ENCODE results near the gene SEZ6L. TPM values are rescaled to one million over a fixed set of nuclear protein-coding genes. Genes with fewer than 3 reads are reported as not detected.
A peak's percentile ranks its signal among the peaks of the same experiment; 100 is the strongest.

The SEZ6L gene
- total RNA-seq, 1 donor from 2014 or later, result 0.18 TPM

DNA sequence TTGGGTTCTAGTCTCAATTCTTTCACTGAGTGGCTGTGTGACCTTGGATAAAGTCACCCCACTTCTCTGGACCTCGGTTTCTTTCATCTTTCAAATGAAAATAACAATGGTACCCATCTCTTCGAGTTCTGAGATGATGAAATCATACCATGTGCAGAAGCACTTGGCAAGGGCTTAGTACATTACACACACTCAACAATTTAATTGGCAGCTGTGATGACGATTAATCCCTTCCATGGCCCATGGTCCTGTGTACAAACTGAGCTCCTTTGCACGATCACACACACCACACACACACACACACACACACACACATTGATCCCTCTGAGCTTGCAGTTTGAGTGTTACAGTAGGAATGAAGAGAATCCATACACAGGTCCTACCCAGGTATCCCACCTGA, 156.4 kb downstream of the SEZ6L start:
- Mint-ChIP-seq H3K27me3 (ENCODE audit: low read depth) (peaks cover 47% of the 10 kb centered on the region), H3K9me3 (no peaks in the 10 kb centered on the region), H3K4me3 (no peak overlapping the region), H3K27ac (no peak overlapping the region), H3K36me3 (no peaks in the 10 kb centered on the region), H3K4me1 (no peaks in the 10 kb centered on the region)
- TF ChIP-seq, protein P1, sequence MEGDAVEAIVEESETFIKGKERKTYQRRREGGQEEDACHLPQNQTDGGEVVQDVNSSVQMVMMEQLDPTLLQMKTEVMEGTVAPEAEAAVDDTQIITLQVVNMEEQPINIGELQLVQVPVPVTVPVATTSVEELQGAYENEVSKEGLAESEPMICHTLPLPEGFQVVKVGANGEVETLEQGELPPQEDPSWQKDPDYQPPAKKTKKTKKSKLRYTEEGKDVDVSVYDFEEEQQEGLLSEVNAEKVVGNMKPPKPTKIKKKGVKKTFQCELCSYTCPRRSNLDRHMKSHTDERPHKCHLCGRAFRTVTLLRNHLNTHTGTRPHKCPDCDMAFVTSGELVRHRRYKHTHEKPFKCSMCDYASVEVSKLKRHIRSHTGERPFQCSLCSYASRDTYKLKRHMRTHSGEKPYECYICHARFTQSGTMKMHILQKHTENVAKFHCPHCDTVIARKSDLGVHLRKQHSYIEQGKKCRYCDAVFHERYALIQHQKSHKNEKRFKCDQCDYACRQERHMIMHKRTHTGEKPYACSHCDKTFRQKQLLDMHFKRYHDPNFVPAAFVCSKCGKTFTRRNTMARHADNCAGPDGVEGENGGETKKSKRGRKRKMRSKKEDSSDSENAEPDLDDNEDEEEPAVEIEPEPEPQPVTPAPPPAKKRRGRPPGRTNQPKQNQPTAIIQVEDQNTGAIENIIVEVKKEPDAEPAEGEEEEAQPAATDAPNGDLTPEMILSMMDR (IDR thresholded peaks at IDR 0.05; ENCODE audit: unreplicated experiment), result no peak
- no peak for DNase-seq (ENCODE audit: low spot score in 2 of 2, unreplicated experiment in 2 of 2)

DNA sequence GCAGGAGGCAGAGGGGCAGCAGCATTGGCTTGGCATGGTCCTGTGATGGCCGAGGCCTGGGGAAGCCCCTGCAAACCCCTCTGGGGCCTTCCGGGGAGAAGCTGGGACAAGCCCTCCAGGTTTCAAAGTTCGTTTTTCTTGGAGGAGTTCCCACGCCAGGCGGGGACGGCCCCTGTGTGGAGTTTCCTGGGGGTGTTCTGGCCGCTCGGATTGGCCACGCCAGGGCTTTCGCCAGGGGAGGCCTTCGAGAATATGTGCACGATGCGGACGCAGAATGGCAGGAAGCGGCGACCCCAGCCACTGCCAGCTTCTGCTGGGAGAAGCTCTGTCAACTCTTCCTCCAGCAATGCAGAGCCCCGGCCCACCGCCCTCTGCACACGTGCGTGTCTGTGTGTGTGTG, 157.5 kb downstream of the SEZ6L start:
- H3K27me3 Mint-ChIP-seq (ENCODE audit: low read depth), result peaks cover 47% of the 10 kb centered on the region
- H3K4me3 Mint-ChIP-seq, result no peak overlapping the region
- no peaks in the 10 kb centered on the region for H3K36me3 Mint-ChIP-seq
- no peak overlapping the region for H3K27ac Mint-ChIP-seq
- H3K9me3 Mint-ChIP-seq, result no peaks in the 10 kb centered on the region
- no peaks in the 10 kb centered on the region for H3K4me1 Mint-ChIP-seq
- TF ChIP-seq, protein P1 (IDR thresholded peaks at IDR 0.05; ENCODE audit: unreplicated experiment), result no peak
- no peak for DNase-seq (ENCODE audit: low spot score in 2 of 2, unreplicated experiment in 2 of 2)

DNA sequence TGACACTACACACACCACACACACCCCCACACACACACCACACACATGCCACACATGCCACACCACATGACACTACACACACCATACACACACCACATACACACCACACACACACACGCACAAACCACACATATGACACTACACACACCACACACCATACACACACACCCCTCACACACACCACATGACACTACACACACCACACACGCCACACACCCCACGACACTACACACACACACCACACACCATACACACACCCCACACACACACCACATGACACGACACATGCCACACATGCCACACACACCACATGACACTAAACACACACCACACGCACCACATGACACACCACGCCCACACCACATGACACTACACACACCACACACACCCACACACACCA, 158.0 kb downstream of the SEZ6L start:
- Mint-ChIP-seq H3K9me3 (no peaks in the 10 kb centered on the region), H3K27me3 (ENCODE audit: low read depth) (peaks cover 44% of the 10 kb centered on the region), H3K27ac (no peak overlapping the region), H3K4me3 (no peak overlapping the region), H3K4me1 (no peaks in the 10 kb centered on the region), H3K36me3 (no peaks in the 10 kb centered on the region)
- DNase-seq (ENCODE audit: low spot score in 2 of 2, unreplicated experiment in 2 of 2), result no peak
- TF ChIP-seq, protein P1 (IDR thresholded peaks at IDR 0.05; ENCODE audit: unreplicated experiment), result no peak

DNA sequence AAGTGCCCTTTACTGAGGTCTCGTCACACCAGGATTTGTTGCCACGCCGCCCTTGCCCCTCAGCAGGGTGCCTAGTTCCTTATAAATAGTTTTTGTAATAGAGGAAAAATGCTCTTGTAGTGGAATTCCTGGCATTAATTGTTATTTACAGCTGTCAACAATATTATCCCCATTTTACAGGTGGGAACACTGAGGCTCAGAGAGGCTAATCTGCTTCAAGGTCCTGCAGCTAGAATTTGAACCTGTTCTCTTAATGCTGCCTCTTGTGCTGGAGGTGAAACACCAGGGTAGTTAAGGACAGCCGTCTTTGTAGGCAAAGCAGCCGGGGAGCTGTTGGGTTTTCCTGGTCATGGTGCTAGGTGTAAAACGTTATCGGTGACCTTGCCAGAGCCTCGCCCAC, 159.0 kb downstream of the SEZ6L start:
- H3K36me3 Mint-ChIP-seq, result no peaks in the 10 kb centered on the region
- H3K9me3 Mint-ChIP-seq, result no peaks in the 10 kb centered on the region
- no peak for DNase-seq (ENCODE audit: low spot score in 2 of 2, unreplicated experiment in 2 of 2)
- H3K27ac Mint-ChIP-seq, result no peak overlapping the region
- no peak overlapping the region for H3K4me3 Mint-ChIP-seq
- TF ChIP-seq, protein P1 (IDR thresholded peaks at IDR 0.05; ENCODE audit: unreplicated experiment), result no peak
- no peaks in the 10 kb centered on the region for H3K4me1 Mint-ChIP-seq
- peaks cover 42% of the 10 kb centered on the region for H3K27me3 Mint-ChIP-seq (ENCODE audit: low read depth)

DNA sequence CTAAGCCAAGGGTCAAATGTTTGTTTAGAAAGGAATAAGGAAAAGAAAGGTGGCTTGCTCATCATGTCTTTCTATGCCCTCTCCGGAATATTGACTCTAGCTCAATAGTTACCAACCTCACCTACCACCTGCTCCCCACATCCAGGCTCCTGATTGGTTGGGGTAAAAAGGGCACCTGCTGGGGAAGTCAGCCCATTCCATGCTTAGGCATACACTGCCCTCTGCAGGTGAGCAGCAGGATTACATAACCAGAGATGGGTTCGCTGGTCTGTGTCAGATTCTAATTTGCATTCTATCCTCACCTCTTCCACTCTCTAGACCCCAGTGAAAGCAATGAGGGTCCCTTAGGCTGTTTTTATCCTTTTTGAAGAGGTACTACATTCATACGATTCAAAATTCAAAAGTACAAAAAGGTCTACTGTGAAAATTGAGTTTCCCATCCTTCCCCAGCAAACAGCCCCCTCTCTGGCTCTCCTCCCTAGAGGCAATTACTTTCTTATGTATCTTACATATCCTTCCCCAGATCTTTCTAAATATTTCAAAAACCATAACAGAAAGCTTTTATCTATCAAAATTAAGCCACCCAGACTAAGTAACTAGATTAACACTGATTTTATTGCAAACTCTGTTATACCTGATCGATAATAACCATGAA, 161.8 kb downstream of the SEZ6L start:
- Mint-ChIP-seq H3K27me3 (ENCODE audit: low read depth) (peaks cover 44% of the 10 kb centered on the region), H3K27ac (no peak overlapping the region), H3K9me3 (no peaks in the 10 kb centered on the region), H3K4me1 (no peaks in the 10 kb centered on the region), H3K4me3 (no peak overlapping the region), H3K36me3 (no peaks in the 10 kb centered on the region)
- peak in 1 of 2 experiments; percentile 68 for DNase-seq (ENCODE audit: low spot score in 2 of 2, unreplicated experiment in 2 of 2)
- TF ChIP-seq, protein P1 (IDR thresholded peaks at IDR 0.05; ENCODE audit: unreplicated experiment), result peak; percentile 90
